H1 (cell line): ENCODE data around the gene DCTPP1.

Experiments
- POLR2A ChIP-seq, 2 experiments: IDR thresholded peaks; 1 replicate in 1 of 2; 2 replicates in 1 of 2; pipeline ENCODE4 v1.6.1; 2011; ENCODE audit warnings: low read depth in 2 of 2, low read length in 2 of 2, mild to moderate bottlenecking in 2 of 2; ENCODE audit errors: control extremely low read depth in 1 of 2
- TF ChIP-seq, protein P1 (sequence below), 3 experiments: IDR thresholded peaks; 1 replicate in 2 of 3; 2 replicates in 1 of 3; pipeline versions ENCODE4 v1.5.1 to v1.6.1; 2011; ENCODE audit warnings: low read length in 3 of 3, mild to moderate bottlenecking in 3 of 3, inconsistent platforms in 2 of 3, low read depth in 1 of 3, moderate library complexity in 1 of 3; ENCODE audit not compliant: insufficient read depth in 1 of 3; ENCODE audit errors: control extremely low read depth in 1 of 3

- TF ChIP-seq, protein P1, sequence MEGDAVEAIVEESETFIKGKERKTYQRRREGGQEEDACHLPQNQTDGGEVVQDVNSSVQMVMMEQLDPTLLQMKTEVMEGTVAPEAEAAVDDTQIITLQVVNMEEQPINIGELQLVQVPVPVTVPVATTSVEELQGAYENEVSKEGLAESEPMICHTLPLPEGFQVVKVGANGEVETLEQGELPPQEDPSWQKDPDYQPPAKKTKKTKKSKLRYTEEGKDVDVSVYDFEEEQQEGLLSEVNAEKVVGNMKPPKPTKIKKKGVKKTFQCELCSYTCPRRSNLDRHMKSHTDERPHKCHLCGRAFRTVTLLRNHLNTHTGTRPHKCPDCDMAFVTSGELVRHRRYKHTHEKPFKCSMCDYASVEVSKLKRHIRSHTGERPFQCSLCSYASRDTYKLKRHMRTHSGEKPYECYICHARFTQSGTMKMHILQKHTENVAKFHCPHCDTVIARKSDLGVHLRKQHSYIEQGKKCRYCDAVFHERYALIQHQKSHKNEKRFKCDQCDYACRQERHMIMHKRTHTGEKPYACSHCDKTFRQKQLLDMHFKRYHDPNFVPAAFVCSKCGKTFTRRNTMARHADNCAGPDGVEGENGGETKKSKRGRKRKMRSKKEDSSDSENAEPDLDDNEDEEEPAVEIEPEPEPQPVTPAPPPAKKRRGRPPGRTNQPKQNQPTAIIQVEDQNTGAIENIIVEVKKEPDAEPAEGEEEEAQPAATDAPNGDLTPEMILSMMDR (IDR thresholded peaks at IDR 0.05; ENCODE audit: control extremely low read depth in 1 of 3, insufficient read depth in 1 of 3, low read depth in 1 of 3, low read length in 3 of 3): no peak
- no peak for TF ChIP-seq POLR2A (IDR thresholded peaks at IDR 0.05; ENCODE audit: control extremely low read depth in 1 of 2, low read depth in 2 of 2, low read length in 2 of 2)
Observed at GRCh38 chr16:30449116-30449435, 19.2 kb upstream of the DCTPP1 start.
